HG03139 (cell line): ENCODE measurements around the gene GPNMB.

Experiments
- ATAC-seq: cut with Tn5 transposase; IDR thresholded peaks from one replicate; pipeline ENCODE4 v1.9.1; 2021; ENCODE audit not compliant: unreplicated experiment

GPNMB gene

DNA sequence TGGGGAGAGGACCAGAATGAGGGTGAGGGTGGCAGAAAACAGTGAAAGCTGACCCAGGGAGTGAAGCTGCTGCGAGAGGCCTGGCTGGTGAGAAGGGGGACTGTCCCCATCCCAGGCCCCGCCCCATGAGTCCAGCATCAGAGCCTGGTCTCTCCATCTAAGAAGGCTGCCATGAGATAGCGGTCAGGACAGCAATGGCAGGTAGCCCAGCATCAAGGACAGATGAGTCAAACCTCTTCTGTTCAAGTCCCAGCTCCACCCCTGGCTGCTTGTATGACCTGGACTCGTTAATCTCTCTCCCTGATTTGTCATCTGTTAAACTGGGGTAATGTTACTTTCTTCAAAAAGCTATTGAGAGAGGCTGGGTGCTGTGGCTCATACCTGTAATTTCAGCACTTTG, 22.2 kb downstream of the GPNMB start:
- ATAC-seq, result no peak

DNA sequence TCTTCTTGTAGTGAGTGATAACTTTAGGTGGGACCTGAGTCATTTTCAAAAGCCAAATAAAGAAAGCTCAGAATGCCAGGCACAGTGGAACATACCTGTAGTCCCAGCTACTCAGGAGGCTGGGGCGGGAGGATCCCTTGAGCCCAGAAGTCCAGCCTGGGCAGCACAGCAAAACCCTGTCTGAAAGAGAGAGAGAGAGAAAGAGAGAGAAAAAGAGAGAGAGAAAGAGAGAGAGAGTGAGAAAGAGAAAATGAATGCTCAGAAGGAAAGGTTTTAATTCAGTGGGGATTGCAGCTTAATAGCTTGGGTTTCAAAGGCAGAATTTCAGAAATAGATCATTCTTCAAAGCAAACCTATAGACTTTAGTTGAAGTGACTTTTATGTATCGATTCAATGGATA, 25.7 kb downstream of the GPNMB start:
- ATAC-seq, result no peak

DNA sequence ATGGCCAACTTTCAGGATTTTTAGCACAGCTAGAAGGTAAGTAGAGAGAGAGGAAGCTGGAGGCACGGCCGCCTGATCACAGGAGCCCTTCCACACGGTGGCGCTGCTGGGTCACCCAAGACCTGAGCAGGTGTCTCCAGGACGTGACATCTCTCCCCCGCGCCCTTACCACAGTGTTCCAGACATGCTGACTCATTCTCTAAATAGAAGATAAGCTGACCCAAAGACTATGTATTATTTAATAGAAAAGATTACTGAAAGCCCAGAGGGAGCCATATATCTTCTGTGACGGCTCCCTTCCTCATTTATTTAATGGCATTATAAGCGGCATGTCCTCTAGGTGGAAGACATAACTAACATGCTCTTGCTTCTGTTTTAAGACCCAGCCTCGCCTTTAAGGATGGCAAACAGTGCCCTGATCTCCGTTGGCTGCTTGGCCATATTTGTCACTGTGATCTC, 26.6 kb downstream of the GPNMB start:
- ATAC-seq, result peak; percentile 94

DNA sequence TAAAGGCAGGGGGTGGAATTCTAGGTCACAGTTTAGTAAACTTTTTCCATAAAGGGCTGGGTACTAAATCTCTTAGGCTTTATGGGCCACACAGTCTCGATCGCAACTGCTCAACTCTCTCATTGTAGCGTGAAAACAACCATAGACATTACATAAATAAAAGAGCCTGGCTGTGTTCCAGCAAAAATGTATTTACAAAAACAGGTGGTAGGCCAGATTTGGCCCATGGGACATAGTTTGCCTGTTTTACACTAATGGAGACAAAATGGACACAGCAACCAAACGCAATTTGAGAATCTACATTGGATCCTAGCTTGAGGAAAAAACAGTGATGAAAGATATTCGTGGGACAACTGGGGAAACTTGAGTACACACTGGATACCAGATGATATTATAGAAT, 29.3 kb downstream of the GPNMB start:
- no peak for ATAC-seq

DNA sequence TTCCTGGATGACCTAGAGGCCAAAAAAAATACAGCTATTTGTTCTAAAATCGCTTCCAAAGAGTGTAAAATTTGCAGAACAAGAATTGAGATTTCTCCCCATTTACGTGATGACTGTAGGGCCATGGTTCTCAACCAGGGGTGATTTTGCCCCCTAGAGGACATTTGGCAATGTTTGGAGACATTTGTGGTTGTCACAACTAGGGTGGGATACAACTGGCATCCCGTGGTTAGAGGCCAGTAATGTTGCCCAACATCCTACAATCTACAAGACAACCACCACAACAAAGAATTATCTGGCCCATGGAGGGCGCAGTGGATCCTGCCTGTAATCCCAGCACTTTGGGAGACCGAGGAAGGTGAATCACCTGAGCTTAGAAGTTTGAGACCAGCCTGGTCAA, 29.8 kb downstream of the GPNMB start:
- ATAC-seq, result no peak

DNA sequence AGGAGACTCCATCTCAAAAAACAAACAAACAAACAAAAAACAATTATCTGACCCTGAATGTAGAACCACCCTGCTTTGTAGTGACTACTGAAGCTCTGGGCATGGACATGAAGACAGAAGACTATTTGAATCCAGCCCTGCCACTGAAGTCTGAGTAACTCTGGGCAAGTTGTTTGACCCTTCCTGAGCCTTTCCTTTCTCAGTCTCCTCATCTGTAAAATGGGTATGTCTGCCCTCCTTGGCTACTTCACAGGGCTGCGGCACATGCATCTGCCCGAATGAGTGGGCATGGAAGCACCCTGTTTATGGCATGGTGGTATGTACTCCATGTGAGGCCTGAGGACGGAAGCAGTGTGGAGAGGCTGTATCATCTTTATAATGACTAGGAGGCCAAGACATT, 30.4 kb downstream of the GPNMB start:
- ATAC-seq, result no peak

DNA sequence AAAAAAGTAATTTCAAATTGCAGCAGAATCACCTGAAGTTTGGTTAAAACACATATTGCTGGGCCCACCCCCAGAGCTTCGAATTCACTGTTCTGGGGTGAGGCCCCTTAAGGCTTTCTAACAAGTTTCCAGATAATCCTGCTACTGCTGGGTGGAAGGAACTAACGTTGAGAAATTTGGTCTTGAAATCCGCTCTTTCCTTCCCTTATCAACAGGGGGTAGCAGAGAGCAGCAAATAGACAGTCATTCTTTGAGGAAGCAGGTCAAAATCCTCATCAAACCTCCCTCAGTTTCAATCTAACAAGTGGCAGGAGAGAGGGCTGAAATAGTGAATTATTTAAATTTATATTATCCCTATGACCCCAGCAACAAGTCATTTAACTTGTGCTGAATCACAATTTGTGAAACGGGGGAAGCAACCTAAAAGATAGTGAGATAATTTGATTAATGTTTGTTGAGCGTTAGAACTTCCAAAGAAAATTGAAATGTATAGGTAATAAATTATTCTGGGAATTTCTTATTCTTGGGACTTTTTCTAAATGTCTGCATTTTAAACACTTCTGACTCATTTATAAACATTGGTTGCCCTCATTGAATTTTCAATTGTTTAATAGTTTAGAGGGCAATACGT, 30.9 kb downstream of the GPNMB start:
- no peak for ATAC-seq

DNA sequence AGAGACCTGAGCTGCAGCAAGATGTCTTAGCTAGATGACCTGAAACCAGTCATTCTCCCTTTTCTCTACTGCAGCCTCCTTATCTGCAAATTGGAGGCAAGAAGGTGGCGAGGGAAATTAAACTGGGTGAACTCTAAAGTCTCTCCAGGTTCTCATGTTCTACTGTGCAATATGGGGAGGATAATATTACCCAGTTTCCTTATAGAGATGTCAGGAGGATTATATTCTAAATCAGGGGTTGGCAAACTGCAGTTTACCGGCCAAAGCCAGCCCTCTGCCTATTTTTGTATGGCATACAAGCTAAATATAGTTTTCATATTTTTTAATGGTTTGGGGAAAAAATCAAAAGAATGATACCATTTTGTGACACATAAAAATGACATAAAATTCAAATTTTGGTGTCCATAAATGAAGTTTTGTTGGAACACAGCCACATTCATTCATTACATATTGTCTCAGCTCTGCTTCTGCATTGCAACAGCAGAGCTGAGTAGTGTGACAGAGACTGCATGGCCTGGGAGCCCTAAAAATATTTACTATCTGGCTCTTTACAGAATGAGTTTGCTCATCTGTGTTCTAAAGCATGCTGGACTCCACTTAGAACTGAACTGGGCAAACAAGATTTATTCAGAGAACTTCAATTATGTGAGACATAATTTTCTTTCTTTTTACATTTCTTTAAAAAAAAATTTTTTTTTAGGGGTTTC, 33.4 kb downstream of the GPNMB start:
- ATAC-seq, result no peak

DNA sequence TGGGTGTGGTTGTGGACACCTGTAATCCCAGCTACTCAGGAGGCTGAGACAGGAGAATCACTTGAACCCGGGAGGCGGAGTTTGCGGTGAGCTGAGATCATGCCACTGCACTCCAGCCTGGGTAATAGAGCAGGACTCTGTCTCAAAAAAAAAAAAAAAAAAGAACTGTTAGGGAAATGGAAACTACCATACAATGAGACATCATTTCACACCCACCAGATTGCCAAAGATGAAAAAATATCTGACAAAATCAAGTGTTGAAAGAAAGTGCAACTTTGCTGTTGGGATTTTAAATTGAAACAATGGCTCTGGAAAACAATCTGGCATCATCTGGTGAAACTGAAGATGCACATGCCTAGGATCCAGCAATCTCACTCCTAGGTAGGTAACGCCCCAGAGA, 36.5 kb downstream of the GPNMB start:
- no peak for ATAC-seq

DNA sequence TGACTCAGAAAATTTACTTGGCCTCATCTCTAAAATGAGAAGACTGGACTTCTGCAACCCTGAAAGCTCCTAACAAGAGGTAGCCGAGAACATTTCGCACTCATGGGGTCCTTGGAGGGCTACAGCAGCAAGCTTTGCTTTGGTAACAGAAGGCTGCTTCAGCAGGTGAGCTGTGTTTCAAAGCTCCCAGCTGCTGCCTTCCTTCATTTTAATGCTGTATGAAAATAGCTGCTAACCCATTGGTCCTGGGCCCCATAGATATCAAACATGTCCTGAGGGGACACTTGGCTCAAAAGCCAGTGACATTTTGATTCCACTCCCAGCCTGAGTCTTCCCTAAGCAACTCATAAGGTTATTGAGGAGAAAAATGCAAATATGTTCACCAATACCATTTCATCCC, 38.3 kb downstream of the GPNMB start:
- no peak for ATAC-seq

DNA sequence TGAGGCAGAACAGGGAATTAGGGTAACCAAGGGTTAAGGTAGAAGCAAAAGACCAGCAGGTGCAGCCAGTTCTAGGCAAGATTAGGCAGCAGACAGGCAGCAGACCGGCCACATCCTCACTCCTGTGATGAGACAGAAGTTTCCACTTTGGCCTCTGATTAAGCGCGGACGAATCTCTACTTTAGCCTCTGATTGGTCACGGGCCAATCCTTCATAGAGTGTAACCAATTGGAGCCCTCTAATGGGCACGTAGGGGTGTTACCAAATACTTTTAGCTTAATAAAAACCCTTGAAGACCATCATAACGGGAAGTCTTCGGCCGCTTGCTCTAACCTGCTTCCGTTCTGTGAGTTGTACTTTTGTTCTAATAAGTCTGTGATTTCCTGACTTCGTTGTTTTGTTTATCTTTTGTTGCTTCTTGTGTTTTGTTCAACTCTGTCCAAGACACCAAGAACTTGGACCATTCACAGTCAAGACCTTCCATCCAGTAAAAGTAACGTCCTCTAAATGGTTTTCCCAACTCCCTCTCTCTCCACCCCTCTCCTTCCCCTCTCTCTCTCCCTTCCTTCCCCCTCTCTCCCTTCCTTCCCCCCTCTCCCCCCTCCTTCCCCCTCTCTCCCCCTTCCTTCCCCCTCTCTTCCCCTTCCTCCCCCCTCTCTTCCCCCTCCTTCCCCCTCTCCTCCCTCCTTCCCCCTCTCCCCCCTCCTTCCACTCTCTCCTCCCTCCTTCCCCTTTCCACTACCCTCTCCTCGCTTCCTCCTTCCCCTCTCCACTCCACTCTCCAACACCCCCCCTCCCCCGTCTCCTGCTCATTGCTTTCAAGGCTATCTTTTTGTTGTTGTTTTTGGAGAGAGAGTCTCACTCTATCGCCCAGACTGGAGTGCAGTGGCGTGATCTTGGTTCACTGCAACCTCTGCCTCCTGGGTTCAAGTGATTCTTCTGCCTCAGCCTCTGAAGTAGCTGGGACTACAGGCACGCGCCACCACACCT, 39.4 kb downstream of the GPNMB start:
- ATAC-seq, result no peak

DNA sequence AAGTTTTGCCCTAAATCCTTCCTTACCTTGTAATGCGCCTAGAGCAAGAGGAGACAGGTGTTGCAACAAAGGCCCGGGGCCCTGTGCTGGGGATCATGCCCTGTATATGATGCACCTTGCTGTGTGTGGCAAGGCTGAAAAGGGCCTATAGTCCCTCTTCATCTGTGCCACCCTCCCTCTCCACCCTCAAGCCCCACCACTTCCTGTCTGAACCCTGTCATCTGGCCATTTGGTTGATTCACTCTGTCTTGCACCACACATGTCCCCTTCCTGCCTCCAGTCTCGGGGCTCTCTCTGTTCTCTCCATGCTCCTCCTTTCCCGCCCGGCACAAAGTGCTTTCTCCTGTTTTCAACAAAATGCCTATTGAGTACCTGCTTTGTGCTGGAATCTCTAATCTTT, 41.0 kb downstream of the GPNMB start:
- ATAC-seq, result no peak

DNA sequence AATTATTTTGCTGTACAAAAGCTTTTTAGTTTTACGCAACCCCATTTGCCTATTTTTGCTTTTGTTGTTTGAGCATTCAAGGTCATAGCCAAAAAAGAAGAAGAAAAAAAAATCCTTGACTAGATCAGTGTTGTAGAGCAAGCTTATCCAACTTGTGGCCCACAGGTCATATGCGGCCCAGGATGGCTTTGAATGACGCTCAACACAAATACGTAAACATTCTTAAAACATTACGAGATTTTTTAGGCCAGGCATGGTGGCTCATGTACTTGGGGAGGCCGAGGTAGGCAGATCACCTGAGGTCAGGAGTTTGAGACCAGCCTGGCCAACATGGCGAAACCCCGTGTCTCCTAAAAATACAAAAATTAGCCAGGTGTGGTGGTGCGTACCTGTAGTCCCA, 44.4 kb downstream of the GPNMB start:
- ATAC-seq, result no peak

DNA sequence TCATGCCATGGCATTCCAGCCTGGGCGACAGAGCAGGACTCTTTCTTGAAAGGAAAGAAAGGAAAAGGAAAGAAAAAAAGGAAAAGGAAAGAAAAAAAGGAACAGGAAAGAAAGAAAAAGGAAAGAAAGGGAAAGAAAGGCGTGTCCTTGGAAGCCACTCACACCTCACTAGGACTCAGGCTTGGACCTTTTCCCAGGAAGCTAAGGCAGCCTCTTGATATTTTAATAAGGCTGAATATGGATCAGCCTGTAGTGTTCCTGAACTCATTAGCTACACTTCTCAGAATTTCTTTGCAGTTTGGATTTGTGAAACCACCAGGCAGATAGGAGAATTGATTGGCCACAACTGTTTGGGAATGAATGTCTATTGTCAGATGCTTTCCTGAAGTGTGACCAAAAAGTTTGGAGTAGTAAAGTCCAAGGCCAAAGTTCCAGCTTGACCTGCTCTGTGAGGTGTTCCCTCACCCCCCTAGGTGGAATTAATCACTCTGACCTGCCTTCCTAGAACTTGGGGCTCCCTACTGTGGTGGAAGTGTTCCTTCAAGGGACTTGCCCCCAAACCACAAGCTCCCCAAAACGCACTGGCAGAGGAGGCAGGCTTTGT, 45.5 kb downstream of the GPNMB start:
- no peak for ATAC-seq

DNA sequence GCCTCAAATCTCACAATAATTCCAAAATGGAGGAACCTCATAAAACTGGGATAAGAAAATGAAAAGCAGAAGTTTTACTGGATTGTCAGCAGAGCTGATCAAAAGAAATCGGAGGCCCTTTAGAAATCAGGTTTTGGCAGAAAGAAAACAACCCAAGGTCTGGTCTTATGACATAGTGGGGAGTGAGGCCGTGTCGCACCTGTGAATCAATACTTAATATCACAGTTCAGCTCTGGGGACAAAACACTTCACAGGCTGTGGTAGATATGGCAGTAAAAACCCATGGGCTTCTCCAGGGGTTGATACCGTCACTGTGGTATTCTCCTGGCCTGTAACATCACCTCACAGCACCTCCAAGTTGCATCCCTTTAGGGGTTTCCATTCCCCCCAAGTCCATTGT, 46.0 kb downstream of the GPNMB start:
- no peak for ATAC-seq

DNA sequence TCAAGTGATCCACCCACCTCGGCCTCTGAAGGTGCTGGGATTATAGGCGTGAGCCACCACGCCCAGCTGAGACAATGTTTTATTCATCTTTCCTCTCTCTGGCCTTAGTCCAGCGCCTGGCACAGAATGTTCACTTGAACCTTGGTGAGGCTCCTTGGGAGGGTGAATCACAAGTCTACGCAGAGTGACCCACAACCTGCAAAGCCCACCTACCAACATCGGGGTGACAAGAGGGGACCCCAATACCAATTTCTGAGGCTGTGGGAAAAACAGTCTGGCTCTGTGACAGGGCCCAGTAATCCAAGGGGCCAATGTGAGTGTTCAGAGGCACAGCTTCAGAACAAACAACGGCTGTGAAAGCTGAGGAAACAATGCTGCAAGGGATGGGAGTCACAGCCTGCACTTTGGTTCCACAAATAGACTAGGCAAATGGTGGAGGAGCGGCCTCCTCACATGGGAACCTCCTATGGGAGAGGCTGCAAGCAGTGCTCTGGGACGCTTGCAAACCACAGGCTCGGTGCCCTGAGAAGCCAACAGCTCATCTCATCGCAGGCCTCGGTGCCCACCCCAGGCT, 47.0 kb downstream of the GPNMB start:
- no peak for ATAC-seq

DNA sequence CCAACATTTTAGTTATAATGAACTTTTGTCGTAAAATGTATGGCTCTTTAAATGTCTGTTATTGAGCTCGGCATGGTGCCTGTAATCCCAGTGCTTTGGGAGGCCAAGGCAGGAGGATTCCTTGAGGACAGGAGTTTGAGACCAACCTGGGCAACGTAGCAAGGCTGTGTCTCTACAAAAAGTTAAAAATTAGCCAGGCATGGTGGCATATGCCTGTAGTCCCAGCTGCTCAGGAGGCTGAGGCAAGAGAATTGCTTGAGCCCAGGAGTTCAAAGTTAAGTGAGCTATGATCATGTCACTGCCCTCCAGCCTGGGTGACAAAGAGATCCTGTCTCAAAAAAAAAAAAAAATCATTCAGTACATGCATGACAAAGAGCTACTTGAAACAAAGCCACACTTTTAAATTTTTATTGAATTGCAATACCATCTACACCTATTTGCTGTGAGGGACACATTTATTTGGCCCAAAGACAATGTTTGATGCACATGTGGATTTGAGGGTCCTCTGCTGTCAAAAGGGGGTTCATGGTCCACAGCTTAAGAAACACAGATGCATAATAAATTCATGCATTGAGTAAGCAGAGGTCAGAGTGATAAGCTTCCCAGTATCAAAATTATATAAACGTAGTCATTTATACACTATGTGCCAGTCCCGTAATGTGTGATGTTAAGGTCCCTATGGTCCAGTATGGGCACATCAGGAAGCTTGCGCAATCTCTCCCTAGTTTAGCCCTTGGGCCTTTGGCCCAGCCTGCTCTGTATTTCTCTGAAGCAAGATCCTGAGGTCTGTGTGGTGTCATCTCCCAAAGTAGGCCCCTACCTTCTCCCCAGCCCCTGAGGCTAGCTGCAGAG, 48.2 kb downstream of the GPNMB start:
- ATAC-seq, result no peak

DNA sequence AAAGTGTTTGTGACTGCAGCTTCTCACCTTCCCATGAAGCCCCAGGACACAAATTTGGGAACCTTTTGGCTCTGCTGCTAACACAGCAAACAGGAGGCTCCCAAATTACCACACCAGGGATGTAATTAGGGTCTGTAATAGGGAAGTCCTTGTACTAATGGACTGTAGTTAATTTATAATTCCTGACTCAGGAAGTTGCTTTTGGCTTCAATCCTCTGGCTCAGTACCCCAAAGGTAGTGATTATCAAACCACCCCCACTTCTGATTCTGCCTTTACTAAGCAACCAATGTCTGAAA, 48.8 kb downstream of the GPNMB start:
- no peak for ATAC-seq

DNA sequence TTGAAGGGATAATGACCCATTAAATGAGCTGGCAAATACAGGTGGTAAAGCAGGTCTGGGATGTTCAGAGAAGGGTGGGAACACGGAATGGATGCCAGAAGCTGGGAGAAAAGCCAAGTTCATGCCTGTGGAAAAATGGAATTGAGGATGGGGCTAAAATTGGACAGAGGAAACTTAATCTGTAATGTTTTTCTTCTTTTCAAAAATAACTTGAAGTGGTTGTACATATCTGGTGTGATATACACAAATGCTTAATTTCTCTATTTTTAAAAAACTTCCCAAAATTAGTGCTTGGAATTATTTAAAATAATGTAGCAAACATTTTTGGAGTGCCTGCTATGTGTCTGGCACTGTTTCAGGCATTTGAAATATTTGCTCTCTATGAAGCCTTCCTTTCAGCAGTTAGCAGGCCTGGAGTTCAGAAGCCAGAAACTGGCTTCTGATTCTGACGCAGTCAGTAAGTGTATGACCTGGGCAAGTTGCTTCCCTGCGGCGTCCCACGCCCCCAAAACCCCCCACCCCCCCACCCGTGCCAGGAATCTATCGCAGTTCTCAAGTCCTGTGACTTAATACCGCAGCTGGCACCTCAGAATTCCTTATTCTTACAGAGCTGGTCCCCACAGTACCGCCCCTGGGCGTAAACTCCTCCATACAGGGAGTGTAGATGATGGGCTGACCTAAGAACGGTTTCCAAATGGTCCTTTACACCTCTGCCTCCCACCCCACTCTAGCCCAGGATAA, 51.7 kb downstream of the GPNMB start:
- no peak for ATAC-seq
